COR-L47 (cell line): ENCODE data around the gene FCGR1A.
"Not testable (repeated sequence)": the region's sequence is repeated elsewhere in the genome, so short reads cannot be mapped to it uniquely, and the experiment has no call there.

Experiments
- DNase-seq: peaks from one replicate; lab custom pipeline; 2025; lab: John Stamatoyannopoulos, UW

FCGR1A gene

DNA sequence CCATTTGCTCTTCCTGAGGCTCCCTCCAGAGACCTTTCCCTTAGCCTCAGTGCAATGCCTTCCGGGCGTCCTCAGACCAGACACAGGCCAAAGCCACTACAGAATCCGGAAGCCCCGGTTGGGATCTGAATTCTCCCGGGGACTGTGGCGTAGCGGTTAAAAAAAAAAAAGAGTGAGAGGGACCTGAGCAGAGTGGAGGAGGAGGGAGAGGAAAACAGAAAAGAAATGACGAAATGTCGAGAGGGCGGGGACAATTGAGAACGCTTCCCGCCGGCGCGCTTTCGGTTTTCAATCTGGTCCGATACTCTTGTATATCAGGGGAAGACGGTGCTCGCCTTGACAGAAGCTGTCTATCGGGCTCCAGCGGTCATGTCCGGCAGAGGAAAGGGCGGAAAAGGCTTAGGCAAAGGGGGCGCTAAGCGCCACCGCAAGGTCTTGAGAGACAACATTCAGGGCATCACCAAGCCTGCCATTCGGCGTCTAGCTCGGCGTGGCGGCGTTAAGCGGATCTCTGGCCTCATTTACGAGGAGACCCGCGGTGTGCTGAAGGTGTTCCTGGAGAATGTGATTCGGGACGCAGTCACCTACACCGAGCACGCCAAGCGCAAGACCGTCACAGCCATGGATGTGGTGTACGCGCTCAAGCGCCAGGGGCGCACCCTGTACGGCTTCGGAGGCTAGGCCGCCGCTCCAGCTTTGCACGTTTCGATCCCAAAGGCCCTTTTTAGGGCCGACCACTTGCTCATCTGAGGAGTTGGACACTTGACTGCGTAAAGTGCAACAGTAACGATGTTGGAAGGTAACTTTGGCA is 50.0 kb downstream of the FCGR1A start:
- not testable (repeated sequence) for DNase-seq

DNA sequence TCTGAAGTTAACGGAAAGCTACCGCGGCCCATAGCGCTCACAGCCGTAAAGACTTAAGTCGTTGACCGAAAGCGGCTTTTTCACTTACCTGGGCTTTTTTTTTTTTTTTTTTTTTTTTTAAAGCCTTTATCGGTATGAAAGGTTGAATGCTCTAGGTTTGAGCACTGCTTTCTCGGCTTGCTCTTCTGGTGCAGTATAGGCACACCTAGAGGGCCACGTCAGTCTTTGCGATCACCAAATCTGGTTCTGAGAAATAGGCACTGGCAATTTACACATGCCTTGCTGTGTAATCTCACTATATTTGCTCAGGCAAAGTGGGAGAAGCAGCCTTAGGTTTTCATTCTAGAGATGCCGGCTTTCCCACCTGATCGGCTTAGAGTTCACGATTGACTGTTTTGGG is 50.6 kb downstream of the FCGR1A start:
- DNase-seq, result not testable (repeated sequence)

DNA sequence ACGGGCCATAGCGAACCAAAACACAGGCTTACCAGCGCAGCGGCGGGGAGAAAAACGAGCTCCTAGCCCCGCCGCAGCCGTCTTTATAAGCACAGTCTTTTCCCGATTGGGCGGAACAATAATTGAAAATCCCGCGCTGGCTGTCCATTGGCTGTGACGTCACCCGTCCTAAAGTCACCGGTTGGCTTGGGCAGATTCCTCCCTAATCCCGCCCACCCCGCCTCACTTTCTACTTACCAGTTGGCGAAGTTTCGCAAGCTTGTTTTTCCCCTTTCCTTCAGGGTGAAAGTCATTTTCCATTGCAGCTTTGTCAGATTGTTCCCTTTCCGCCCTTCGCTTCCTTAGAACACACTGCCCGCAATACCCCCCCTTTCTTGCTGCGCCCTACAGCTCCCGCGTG is 58.7 kb downstream of the FCGR1A start:
- not testable (repeated sequence) for DNase-seq
